ENCODE data around the gene CACNG1. TPM values are rescaled to one million over a fixed set of nuclear protein-coding genes. Genes with fewer than 3 reads are reported as not detected.

The CACNG1 gene
- total and polyA plus RNA-seq, 2 experiments from 2014 or later: not detected

DNA sequence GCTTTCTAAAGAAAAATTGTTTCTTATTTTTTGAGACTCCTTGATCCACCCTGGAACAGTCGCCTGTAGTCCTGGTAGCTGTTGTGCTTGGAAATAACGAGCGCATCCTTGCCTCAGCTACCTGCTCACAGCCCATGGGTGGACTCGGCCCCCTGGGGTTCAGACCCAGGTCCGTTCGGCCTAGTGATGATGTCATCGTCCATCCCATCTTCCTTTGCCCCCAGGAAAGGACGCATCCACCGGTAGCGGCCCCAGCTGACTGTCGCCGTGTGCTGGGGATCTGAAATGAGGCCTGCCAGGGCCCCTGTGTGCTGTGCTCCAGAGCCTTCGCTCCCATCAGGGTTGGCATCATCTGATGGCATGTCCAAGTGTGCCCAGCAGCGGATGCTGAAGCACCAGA, 12.0 kb upstream of the CACNG1 start:
- DNase-seq (ENCODE audit: low spot score): no peak
- no peaks in the 10 kb centered on the region for H4K20me1 ChIP-seq (ENCODE audit: insufficient read depth, poor library complexity, severe bottlenecking)
- H2AFZ ChIP-seq: no peak overlapping the region
- 96% methylated on average over 14 of the region's 14 CpGs for WGBS (ENCODE audit: low lambda C conversion rate, missing lambda C conversion rate)
- H3K79me2 ChIP-seq: no peaks in the 10 kb centered on the region
- H3K9me3 ChIP-seq (ENCODE audit: low read depth): no peaks in the 10 kb centered on the region
- no peak overlapping the region for H3K27ac ChIP-seq
- no peaks in the 10 kb centered on the region for H3K9me2 ChIP-seq (replicated peaks; ENCODE audit: insufficient read depth)
- no peak overlapping the region for H3K4me3 ChIP-seq
- H3K4me1 ChIP-seq (ENCODE audit: insufficient read depth): no peaks in the 10 kb centered on the region
- no peak overlapping the region for H3K4me2 ChIP-seq
- H3K36me3 ChIP-seq (replicated peaks; ENCODE audit: insufficient read depth, low read depth): no peaks in the 10 kb centered on the region
- TF ChIP-seq EZH2phosphoT487 (IDR thresholded peaks at IDR 0.05; ENCODE audit: low read depth, severe bottlenecking, unreplicated experiment): no peak
- TF ChIP-seq EZH2 (IDR thresholded peaks at IDR 0.05; ENCODE audit: borderline replicate concordance): no peak
- TF ChIP-seq, protein P1, sequence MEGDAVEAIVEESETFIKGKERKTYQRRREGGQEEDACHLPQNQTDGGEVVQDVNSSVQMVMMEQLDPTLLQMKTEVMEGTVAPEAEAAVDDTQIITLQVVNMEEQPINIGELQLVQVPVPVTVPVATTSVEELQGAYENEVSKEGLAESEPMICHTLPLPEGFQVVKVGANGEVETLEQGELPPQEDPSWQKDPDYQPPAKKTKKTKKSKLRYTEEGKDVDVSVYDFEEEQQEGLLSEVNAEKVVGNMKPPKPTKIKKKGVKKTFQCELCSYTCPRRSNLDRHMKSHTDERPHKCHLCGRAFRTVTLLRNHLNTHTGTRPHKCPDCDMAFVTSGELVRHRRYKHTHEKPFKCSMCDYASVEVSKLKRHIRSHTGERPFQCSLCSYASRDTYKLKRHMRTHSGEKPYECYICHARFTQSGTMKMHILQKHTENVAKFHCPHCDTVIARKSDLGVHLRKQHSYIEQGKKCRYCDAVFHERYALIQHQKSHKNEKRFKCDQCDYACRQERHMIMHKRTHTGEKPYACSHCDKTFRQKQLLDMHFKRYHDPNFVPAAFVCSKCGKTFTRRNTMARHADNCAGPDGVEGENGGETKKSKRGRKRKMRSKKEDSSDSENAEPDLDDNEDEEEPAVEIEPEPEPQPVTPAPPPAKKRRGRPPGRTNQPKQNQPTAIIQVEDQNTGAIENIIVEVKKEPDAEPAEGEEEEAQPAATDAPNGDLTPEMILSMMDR (IDR thresholded peaks at IDR 0.05; ENCODE audit: poor library complexity): no peak
- H3K27me3 ChIP-seq: no peaks in the 10 kb centered on the region

DNA sequence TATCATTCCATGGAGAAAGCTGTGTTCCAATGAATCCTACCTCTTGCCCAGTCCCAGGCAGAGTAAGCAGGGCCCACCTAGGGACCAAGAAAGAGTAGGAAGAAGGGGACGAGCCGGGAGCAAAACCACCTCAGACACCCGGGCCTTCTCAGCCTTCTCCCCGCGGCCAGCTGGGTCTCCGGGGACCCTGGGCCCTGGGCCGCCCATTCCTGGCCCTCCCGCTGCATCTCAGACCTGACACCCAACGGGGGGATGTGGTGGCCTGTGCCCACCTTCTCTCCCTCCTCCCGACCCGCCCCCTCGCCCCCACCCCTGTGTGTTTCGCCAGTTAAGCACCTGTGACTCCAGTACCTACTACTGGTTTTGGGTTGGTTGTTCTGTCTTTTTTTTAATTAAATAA, 11.4 kb upstream of the CACNG1 start:
- DNase-seq (ENCODE audit: low spot score): no peak
- H3K27ac ChIP-seq: no peak overlapping the region
- H3K9me3 ChIP-seq (ENCODE audit: low read depth): no peaks in the 10 kb centered on the region
- no peak overlapping the region for H3K4me3 ChIP-seq
- H3K79me2 ChIP-seq: no peaks in the 10 kb centered on the region
- whole genome bisulfite sequencing (ENCODE audit: low lambda C conversion rate, missing lambda C conversion rate): 99% methylated on average over 8 of the region's 13 CpGs
- no peak overlapping the region for H3K4me2 ChIP-seq
- no peaks in the 10 kb centered on the region for H3K9me2 ChIP-seq (replicated peaks; ENCODE audit: insufficient read depth)
- no peaks in the 10 kb centered on the region for H3K4me1 ChIP-seq (ENCODE audit: insufficient read depth)
- TF ChIP-seq, protein P1 (IDR thresholded peaks at IDR 0.05; ENCODE audit: poor library complexity): no peak
- H3K36me3 ChIP-seq (replicated peaks; ENCODE audit: insufficient read depth, low read depth): no peaks in the 10 kb centered on the region
- no peak overlapping the region for H2AFZ ChIP-seq
- H4K20me1 ChIP-seq (ENCODE audit: insufficient read depth, poor library complexity, severe bottlenecking): no peaks in the 10 kb centered on the region
- H3K27me3 ChIP-seq: no peaks in the 10 kb centered on the region

DNA sequence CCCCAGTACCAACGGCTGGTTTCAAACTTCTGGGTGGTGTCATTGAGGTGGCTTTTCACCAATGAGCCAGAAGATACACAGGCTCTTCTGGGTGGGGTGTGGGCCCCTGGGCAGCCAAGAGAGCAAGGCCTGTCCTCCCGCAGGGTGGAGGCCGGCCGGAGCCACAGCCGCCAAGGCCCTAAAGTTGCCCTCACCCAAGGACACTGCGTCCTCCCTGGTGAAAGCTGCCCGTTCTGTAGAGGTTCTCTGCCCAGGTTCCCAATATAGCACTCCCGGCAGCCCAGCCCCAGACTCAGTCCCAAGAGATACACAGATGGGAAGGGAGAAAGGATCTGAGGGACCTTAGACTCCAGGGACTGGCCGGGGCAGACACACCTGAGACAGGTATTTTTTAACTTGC, 10.7 kb upstream of the CACNG1 start:
- H3K27ac ChIP-seq: no peak overlapping the region
- DNase-seq (ENCODE audit: low spot score): no peak
- no peaks in the 10 kb centered on the region for H3K27me3 ChIP-seq
- H3K4me3 ChIP-seq: no peak overlapping the region
- H4K20me1 ChIP-seq (ENCODE audit: insufficient read depth, poor library complexity, severe bottlenecking): no peaks in the 10 kb centered on the region
- whole genome bisulfite sequencing (ENCODE audit: low lambda C conversion rate, missing lambda C conversion rate): 93% methylated on average over 9 of the region's 9 CpGs
- H3K9me2 ChIP-seq (replicated peaks; ENCODE audit: insufficient read depth): no peaks in the 10 kb centered on the region
- H3K36me3 ChIP-seq (replicated peaks; ENCODE audit: insufficient read depth, low read depth): no peaks in the 10 kb centered on the region
- no peaks in the 10 kb centered on the region for H3K9me3 ChIP-seq (ENCODE audit: low read depth)
- TF ChIP-seq EZH2 (IDR thresholded peaks at IDR 0.05; ENCODE audit: borderline replicate concordance): no peak
- TF ChIP-seq EZH2phosphoT487 (IDR thresholded peaks at IDR 0.05; ENCODE audit: low read depth, severe bottlenecking, unreplicated experiment): no peak
- TF ChIP-seq, protein P1 (IDR thresholded peaks at IDR 0.05; ENCODE audit: poor library complexity): no peak
- no peak overlapping the region for H3K4me2 ChIP-seq
- no peaks in the 10 kb centered on the region for H3K79me2 ChIP-seq
- no peaks in the 10 kb centered on the region for H3K4me1 ChIP-seq (ENCODE audit: insufficient read depth)
- H2AFZ ChIP-seq: no peak overlapping the region

Measured in hepatocyte (in vitro differentiated cells).